Left ventricle myocardium inferior (tissue), 1 donor: Measurements from ENCODE around the gene PIEZO2. TPM values are rescaled to one million over a fixed set of nuclear protein-coding genes. Genes with fewer than 3 reads are reported as not detected.

Experiments used
- DNase-seq: peaks from one replicate; pipeline ENCODE4 v3.0.0-alpha.2; 2020
- H3K27ac ChIP-seq: fragments of 200-600 bp; replicated peaks from 2 replicates; pipeline ENCODE4 v1.8.0; 2021
- H3K27me3 ChIP-seq: fragments of 200-600 bp; 2 replicates; pipeline ENCODE4 v1.8.0; 2021; ENCODE audit warnings: low read depth
- H3K36me3 ChIP-seq: fragments of 200-600 bp; 2 replicates; pipeline ENCODE4 v1.8.0; 2021
- H3K4me1 ChIP-seq: fragments of 200-600 bp; 2 replicates; pipeline ENCODE4 v1.8.0; 2021
- H3K4me3 ChIP-seq: fragments of 200-600 bp; 2 replicates; pipeline ENCODE4 v1.8.0; 2021; ENCODE audit warnings: mild to moderate bottlenecking, moderate library complexity
- H3K9me3 ChIP-seq: fragments of 200-600 bp; replicated peaks from 2 replicates; pipeline ENCODE4 v1.8.0; 2021
- intact Hi-C: fragments of 100-400 bp; cut with micrococcal nuclease; formaldehyde crosslinking; loops from one replicate; pipeline ENCODE4 v1.11.0; 2022
- total RNA-seq: library from RNA; stranded (reverse); fragmentation: NEBNext Ultra II Directional; extraction: Animal tissue kit (Norgen Biotek cat#: 25700); gene quantifications from one replicate; pipeline ENCODE4 v1.2.1, GENCODE V29; 2021
- TF ChIP-seq, protein P1 (sequence below): fragments of 200-600 bp; IDR thresholded peaks from 2 replicates; pipeline ENCODE4 v1.8.0; 2021; ENCODE audit warnings: antibody characterized with exemption, mild to moderate bottlenecking, borderline replicate concordance
- donor health status: DM: no; HTN: yes; CAD: no; lungs with severe emphysema.

Gene PIEZO2
- total RNA-seq, 1 donor from 2014 or later: 0.33 TPM

GRCh38 chr18:11108947-11109346 is 40.4 kb downstream of the PIEZO2 start:
- no peaks in the 10 kb centered on the region for H3K36me3 ChIP-seq
- peaks cover 32% of the 10 kb centered on the region for H3K27me3 ChIP-seq
- no peaks in the 10 kb centered on the region for H3K9me3 ChIP-seq
- no peak for DNase-seq
- intact Hi-C loops: no loop called here
- H3K27ac ChIP-seq: no peak overlapping the region
- TF ChIP-seq, protein P1, sequence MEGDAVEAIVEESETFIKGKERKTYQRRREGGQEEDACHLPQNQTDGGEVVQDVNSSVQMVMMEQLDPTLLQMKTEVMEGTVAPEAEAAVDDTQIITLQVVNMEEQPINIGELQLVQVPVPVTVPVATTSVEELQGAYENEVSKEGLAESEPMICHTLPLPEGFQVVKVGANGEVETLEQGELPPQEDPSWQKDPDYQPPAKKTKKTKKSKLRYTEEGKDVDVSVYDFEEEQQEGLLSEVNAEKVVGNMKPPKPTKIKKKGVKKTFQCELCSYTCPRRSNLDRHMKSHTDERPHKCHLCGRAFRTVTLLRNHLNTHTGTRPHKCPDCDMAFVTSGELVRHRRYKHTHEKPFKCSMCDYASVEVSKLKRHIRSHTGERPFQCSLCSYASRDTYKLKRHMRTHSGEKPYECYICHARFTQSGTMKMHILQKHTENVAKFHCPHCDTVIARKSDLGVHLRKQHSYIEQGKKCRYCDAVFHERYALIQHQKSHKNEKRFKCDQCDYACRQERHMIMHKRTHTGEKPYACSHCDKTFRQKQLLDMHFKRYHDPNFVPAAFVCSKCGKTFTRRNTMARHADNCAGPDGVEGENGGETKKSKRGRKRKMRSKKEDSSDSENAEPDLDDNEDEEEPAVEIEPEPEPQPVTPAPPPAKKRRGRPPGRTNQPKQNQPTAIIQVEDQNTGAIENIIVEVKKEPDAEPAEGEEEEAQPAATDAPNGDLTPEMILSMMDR: no peak
- H3K4me1 ChIP-seq: no peaks in the 10 kb centered on the region
- no peak overlapping the region for H3K4me3 ChIP-seq

- Histone ChIP-seq H3K4me1 (no peaks in the 10 kb centered on the region), H3K36me3 (no peaks in the 10 kb centered on the region), H3K4me3 (no peak overlapping the region), H3K27ac (no peak overlapping the region), H3K9me3 (no peaks in the 10 kb centered on the region), H3K27me3 (peaks cover 32% of the 10 kb centered on the region)
- intact Hi-C loops: no loop called here
- TF ChIP-seq, protein P1: no peak
- DNase-seq: no peak
Observed at GRCh38 chr18:11106894-11107293, 42.5 kb downstream of the PIEZO2 start.

DNA sequence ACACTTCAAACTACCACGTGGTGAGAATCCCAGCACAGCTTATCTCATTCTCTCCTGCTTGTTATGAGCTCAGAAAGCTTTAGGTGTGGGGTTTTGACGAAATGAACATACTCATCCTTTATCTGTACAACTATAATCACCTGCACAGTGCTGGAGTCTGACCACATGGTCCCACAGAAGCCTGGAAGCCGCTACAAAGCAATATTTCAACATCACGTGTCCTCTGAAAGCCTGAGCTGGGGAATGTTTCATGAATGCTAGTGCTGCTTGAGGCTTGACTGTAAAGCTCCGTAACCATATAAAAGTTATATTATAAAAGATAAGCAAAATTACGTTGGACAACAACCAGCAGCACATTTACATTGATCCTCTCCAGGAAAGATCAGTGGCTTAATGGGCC is 43.9 kb downstream of the PIEZO2 start:
- TF ChIP-seq, protein P1: no peak
- Histone ChIP-seq H3K27me3 (peaks cover 31% of the 10 kb centered on the region), H3K4me1 (no peaks in the 10 kb centered on the region), H3K36me3 (no peaks in the 10 kb centered on the region), H3K27ac (no peak overlapping the region), H3K9me3 (no peaks in the 10 kb centered on the region), H3K4me3 (no peak overlapping the region)
- intact Hi-C loops: no loop called here
- DNase-seq: no peak

- H3K4me3 ChIP-seq: no peak overlapping the region
- no peaks in the 10 kb centered on the region for H3K9me3 ChIP-seq
- intact Hi-C loops: loop anchor here (5.0 kb wide), 1 partner anchor 203 kb away; no protein-coding TSS in a partner anchor
- no peaks in the 10 kb centered on the region for H3K4me1 ChIP-seq
- peaks cover 31% of the 10 kb centered on the region for H3K27me3 ChIP-seq
- TF ChIP-seq, protein P1: no peak
- H3K27ac ChIP-seq: no peak overlapping the region
- no peak for DNase-seq
- no peaks in the 10 kb centered on the region for H3K36me3 ChIP-seq
Observed at GRCh38 chr18:11104307-11104706, 45.1 kb downstream of the PIEZO2 start.

GRCh38 chr18:11096839-11097750 is 52.3 kb downstream of the PIEZO2 start:
- intact Hi-C loops: no loop called here
- Histone ChIP-seq H3K9me3 (no peaks in the 10 kb centered on the region), H3K36me3 (no peaks in the 10 kb centered on the region), H3K27me3 (peaks cover 15% of the 10 kb centered on the region), H3K4me1 (no peaks in the 10 kb centered on the region), H3K4me3 (no peak overlapping the region), H3K27ac (no peak overlapping the region)
- no peak for DNase-seq
- TF ChIP-seq, protein P1: no peak
